Kidney capillary endothelial cell (primary cell): ENCODE results near the gene KRTAP16-1.

Experiments used
- DNase-seq: peaks from one replicate; pipeline ENCODE4 v3.0.0-alpha.2; 2018; ENCODE audit warnings: low spot score

Gene KRTAP16-1

DNA sequence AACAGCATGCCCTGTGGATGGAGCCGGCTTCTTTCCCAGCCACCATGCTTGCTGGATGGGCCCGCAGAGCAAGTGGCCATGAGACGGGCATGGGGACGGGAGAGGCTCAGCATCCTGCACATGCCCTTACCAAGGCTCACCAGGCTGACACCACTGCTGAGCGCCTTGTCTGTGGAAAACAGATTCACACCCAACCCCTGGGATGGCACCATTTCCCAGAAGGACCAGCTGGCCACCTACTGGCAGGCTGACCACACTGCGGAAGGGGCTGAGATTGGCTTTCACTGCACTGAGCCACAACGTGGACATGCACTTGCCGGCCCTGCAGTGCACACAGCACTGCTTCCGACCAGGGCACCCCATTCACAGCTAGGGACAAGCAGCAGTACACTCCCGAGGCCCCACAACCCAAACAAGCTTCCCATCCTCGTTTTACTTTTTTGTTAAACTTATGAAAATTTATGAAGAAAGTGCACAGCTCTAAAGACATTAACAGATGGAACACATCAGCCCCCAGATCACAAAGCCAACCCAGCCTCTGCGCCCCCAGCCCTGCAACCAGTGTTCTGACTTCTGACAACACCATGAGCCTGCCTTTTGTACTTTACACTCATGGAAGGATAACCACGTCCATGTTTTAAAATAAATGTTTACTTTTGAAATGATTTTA, 20.3 kb upstream of the KRTAP16-1 start:
- DNase-seq: peak; percentile 40

DNA sequence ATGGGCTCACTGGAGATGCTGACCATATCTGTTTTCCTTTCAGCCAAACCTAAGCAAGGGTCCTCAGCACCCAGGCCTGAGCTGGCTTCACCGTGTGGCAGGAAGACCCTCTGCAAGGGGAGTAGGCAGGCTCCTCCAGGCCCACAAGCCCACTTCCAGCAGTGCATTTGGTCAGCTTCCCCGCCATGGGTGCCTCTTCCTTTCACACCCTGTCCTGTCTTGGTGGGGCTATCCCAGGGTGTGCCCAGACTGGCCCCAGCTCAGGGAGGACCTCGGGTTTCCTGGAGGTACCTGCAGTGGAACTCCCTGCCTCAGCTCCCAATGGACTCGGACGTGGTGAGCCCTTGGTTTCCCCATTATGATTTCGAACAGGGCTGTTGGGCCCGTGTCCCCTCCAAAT, 19.1 kb upstream of the KRTAP16-1 start:
- DNase-seq: no peak

DNA sequence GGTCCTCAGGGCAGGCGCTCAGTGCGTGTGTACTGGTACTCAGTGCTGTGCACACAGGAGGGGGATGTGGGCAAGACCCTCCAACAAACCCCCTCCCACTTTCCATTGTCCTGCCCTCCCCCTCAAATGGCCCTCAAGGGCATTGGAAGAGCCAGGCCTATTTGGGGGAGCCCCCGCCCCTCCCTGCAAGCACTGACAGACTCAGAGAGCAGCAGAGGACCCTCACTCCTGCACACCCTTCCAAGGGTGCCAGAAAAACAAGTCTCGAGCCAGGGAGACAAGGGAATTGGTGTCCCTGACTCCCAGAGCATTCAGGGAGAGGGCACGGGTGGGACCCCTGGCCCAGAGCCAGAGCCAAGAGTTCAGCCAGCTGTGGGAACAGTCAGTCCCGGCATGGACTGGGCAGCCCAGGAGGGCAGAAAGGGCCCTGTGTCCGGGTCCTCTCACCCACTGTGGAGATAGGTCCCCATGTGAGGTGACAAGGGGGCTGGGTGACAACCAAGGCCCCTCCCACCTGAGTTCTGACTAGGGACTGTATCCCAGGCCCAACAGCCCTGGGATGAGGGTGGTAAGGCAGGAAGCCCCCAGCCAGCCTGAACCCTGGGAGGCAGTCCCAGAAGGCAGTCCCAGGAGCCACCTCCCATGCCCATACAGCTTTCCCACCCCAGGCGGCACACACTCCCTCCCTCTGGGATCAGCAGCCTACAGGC, 18.5 kb upstream of the KRTAP16-1 start:
- DNase-seq: no peak

DNA sequence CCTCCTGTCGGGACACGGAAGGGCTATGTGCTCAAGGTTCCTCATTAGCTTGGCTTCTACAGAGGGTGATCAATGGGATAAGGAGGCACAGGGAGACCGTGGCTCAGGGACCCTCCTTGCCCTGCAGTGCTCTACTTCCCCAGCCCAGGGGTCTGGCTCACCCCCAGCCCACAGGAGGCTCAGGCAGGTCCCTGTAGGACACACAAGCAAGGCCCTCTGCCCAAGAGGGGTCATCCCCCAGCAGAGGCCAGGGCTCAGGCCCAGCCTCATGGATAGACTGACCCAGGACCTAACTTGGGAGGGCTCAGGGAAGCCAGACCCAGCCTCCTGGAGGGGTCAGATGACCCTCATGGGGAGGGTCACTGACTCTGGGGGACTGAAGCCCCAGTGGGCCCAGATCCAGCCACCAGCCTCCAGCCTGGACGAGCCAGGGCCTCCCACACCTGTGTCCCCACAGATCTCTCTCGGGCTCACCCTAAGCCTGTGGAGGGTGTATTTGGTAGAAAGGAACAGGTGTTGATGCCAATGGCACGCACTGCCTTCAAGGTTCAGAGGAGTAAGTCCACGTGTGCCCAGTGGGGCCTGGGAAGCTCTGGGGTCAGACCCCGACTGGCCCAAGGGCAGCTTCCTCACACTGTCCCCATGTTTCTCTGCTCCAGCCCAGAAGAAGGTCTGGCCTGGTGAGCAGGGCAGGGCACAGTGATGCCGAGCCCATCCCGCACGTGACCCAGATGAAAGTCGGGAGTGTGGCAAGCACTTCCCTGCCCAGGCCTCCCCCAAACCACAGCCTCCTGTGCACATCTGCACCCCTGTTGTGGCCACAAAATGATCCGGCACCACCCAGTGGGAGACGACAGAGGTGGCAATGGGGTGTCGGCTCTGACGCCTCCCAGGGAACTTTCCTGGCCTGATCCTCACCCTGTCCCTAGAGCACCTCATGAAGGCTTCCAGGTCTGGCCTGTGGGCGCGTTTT, 17.4 kb upstream of the KRTAP16-1 start:
- DNase-seq: no peak

DNA sequence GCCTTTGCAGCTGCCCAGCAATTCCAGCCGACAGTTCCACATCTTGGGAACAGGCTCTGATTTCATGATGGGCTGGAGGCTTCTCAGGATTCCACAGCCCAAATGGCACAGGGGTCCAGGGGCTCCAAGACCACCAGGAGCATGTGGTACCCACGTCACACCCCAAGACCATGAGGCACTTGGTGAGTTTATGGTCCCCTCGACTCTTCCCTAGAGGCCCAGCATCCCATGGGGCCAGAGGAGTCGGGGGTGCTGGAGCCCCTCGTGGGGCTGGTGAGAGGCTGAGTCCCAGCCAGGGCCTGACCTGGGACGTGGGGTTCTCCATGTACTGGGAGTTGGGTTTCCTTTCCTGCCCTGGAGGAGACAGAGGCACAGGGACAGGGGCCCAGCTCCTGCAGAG, 16.5 kb upstream of the KRTAP16-1 start:
- no peak for DNase-seq

DNA sequence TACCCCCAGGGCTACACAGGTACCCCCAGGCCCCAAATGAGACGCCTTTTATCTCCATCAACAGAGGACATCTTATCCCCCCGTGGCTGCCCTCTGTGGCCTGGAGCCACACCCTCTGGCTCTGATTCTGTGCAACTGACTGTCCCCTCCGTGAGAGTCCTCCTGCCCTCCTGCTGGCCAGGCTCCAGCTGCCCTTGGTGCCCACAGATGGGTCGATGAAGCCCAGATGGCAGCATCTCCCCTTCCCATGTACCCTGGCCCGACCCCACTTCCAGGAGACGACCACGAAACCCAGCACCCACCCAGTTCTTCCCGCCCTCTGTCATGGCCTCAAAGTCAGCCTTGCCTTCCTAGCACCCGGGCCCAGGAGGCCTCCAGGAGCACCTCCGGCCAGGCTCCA, 16.0 kb upstream of the KRTAP16-1 start:
- no peak for DNase-seq

DNA sequence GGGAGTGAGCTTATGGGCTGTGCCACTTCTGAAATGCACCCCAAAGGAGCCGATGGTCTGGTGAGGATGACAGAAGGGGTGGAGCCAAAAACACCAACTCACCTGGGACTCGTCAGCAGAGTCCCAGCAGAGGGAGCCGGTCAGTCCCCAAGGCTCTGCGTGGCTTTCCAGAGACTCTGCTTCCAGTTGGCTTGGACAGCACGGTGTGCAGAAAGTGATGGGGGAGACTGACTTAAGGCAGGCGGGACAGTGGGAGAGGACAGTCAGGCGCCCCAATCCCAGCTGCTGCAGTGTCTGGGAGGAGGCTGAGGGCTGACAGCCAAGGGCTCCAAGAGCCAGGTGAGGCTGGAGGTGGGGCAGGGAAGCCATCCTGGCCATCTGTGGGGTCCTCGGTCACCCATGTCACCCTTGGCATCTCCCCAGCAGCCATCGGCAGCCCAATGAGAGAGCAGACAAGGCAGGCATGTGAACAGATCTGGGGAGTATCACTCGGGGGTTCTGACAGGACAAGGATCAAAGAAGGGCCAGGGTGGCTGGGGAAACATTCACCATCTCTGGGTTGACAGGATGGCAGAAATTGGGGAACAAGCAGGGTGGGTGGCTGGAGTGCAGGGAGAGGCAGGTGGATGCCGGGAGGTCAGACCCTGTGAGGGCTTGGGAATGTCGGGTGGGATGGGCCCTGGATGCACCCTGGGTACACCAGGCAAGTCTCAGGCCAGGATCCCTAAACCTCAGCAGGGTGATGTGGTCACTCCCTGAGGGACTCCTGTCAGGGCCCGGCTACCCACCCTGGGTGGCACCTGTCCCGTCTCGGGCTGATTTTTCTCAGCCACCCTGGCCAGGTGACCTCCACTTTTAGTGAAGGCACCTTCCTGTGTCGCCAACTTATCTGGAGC, 15.3 kb upstream of the KRTAP16-1 start:
- DNase-seq: no peak

DNA sequence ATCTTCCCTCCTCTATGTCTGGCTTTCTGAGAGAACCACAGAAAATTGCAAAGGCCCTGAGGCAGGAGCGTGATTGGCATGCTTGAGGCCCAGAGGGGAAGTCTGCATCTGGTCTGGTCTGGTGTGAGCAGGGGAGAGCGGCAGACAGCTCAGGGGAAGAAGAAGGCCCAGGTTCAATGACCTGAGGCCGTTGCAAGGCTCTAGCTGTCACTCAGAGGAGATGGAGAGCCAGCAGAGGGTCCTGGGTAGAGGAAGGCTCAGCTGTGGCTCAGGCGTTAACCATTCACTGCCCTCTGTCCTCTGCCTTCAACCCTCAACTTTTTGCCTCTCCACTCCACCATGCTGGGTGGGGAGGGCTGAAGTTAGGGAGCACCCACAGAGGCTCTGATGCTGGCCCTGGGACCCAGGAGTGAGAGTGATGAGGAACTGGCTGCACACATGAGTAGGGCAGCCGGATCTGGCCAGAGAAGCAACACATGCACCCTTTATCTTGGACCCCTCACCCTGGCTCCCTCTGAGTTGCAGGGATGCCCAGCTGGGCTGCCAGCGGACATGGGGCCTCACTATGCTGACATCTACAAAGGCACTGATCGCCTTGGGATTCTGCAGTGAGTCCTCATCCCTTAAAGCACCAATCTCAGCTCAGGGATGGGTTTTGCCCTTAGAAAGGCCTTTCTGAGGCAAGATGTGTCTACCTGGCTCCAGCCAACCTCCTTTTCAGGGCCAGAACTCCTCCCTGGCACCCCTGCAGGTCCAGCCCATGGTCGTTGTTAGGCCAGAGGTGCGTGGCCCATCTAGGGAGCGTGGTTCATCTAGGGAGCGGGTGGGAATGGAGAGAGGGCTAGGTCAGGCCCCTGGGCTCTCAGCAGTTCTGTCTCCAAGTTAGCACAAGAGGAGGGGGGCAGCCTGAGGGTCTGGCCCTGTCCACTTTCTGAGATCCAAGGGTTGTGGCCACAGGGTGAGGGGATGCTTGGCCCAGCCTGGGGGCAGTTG, 14.1 kb upstream of the KRTAP16-1 start:
- no peak for DNase-seq

DNA sequence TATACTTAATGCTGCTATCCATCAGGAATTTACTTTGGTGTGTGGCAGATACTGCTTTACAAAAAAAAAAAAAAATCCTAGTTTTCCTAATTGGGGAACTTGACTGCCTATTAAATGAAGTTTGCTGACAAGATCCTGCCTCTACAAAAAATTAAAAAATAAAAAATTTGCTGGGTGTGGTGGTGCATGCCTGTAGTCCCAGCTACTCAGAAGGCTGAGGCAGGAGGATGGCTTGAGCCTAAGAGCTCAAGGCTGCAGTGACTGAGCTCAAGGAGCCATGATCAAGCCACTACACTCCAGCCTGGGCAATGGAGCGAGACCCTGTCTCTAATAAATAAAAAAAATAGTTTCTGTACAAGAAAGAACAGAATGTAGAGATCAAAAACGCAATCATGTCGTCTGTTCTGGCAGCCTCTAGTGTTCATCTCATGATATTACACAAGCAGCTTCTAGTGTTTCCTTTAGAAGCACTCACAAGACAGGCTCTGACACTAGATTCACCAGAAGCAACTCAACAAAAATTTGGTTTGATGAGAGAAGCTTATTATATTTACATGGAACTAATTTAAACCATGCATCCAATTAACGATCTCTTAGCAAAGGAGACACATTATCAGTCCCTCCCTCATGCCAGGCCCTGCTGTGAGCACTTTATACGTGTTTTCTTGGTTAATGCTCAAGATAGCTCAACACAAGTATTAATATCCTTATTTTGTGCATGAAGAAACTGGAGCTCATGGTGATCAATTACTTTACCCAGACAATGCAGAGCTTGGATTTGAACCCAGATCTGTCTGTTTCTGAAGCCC, 13.2 kb upstream of the KRTAP16-1 start:
- peak; percentile 53 for DNase-seq

DNA sequence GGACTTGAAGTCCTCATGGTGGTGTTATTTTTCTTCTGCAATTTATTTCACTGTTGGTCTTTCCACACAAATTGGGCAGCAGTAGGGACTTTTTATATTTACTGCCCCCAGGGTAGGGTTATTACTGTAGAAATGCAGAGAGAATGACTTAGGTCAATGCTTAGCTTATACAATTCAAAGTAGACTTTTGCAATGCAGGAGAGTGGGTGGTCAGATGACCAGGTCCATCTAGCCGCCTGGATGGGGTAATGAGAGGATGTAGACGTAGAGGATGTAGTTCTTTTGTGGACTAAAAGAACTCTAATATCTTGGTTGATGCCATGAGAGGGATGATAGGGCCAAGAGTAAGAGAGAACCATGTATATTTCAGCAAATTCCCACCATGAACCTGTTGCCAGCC, 9.1 kb upstream of the KRTAP16-1 start:
- DNase-seq: no peak

DNA sequence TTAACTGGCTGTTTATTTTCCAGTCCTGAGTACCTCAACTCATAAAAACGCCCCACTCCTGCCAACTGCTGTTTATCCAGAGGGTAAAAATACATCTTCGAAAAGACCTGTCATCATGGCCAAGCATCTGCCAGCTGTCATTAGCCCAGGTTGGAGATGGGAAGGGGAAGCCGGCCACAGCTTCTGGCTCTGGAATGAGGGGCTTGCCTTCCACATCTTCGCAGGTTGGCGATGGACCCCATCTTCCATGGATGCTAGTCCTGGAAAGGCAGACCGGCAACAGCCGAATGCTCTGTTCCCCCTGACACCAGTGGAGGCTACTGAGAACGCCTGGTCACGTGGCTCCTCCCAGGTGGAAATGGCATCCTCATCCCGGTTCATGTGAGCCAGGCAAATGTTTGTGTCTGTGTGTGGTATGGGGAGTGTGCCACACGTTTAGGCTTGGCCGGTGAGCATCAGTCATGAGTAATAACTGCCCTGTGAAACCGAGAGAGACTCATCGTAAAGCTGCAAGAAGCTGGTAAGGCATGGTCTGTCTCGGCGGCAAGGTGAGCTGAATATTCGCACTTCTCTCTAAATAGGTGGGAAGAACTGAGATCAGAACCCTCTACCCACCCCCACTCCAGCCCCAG, 6.8 kb upstream of the KRTAP16-1 start:
- DNase-seq: no peak

DNA sequence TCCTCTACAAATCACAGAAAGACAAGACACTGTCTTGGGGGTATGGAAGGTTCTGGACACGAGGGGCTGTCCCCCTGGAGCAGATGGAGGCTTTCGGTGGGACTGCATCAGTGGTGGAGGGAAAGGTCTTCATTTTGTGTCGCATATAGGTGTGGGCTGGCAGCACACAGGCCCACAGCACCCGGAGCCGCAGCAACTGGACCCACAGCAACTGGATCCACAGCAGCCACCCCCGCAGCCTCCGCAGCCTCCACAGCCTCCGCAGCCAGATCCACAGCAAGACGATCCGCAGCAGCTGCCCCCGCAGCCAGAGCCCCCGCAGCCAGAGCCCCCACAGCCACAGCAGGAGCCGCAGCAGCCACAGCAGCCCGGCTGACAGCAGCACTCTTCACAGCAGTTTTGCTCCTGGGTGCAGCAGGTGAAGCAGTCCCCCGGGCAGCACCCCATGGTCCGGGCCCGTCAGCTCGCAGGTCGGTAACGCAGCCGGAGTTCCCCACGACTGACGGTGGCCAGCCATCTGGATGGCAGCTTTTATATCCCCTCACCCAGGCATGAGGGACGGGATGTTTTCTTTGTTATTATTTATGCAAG, 6.2 kb upstream of the KRTAP16-1 start, which contains the start of gene KRTAP17-1:
Gene KRTAP17-1 (minus strand): TSS at position 507 of the 591 bp plus-strand sequence. CDS start 60 bp downstream, at position 447.
- DNase-seq: no peak

DNA sequence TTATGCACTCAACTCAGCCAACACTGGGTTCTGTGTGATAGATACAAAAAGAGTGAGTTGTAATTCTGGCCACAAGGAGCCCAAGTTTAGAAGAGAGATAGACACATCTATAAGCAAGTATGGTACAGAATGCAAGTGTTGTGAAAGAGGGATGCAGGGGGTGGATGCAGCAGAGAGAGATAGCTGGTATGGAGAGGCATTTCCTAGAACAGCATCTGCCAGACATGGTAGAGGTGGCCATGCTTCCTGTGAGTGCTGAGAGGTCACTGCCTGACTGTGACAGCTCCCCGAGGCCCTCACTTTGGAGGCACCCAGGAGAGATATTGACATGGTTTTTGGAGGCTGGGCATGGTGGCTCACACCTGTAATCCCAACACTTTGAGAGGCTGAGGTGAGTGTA, 2.0 kb upstream of the KRTAP16-1 start:
- no peak for DNase-seq

DNA sequence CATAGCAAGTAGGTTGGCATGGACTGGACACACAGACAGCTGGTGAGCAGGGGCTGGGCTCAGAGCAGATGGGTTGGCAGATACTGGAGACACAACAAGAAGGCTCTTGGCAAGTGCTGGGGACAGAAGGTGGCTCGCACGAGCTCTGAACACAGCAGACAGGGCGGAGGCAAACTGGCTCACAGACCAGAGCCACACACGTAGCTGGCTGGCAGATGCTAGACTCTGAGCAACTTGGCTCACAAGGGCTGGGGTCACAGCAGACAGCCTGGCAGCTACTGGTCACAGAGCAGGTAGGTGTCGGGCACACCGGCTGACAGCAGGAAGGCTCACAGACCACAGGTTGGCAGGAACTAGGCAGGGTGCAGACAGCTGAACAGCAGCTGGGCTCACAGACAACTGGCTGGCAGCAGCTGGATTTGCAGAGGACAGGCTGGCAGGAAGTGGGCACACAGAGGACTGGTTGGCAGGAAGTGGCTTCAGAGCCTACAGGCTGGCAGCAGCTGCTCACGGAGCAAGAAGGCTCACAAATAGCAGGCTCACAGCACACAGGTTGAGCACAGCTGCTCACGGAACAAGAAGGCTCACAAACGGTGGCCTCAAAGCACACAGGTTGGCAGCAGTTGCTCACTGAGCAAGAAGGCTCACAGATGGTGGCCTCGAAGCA, 725 bp downstream of the KRTAP16-1 start:
- DNase-seq: no peak

DNA sequence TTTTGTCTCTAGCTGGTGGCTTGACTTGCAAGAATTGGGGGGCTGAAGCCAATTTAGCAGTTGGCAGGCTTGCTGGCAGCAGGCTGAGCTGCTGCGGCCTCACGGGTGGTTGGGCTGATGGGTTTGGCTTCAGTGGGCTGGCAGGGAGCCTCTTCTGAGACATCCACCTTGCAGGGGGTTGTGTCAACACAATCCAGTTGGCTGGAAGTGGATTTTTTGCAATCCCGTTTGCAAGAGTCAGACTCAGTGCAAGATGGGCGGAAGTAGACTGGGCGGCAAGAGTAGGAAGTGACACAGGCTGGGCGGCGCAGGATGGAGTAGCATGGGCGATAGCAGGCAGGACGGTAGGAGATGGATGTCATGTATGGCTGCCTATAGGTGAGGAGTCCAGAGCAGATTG, 1.5 kb downstream of the KRTAP16-1 start:
- DNase-seq: no peak

DNA sequence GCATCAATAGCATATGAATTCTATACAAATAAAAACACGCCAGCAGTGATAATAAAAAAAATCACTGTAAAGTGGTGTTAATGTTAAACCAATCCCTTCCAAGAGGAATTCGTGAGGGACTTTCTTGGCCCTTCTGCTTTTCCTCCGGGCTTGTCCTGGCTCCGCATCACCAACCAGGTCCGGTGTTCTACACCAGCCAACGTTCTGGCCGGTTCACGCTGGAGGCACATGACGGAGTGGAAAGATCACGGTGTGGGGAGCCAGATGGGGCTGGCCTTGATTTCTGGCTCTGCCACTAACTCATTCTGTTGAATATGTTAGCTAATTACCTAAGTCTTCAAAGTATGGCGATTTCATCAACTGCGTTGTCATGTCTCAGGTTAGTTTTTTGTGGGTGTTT, 5.0 kb downstream of the KRTAP16-1 start:
- no peak for DNase-seq

DNA sequence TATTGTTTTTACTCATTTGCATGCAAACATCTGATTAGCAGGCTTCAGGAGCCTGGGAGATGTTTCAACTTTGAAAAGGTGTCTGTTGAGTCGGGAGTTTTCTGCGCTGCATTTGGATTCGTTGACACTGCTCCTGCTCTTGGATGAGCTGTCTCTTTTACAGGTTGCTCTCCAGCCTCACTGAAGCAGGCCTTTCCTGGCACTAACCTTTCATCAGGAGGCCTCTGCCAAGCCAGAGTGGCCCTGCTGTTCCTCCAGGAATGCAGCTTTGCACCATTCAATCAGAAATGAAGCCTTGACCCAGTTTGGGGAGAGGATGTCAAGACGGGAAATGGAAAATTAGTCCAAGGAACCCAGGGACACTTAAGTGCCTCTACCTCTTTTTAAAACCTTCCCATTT, 6.1 kb downstream of the KRTAP16-1 start:
- no peak for DNase-seq
